ENCODE data around the gene FSTL4.

FSTL4 gene

DNA sequence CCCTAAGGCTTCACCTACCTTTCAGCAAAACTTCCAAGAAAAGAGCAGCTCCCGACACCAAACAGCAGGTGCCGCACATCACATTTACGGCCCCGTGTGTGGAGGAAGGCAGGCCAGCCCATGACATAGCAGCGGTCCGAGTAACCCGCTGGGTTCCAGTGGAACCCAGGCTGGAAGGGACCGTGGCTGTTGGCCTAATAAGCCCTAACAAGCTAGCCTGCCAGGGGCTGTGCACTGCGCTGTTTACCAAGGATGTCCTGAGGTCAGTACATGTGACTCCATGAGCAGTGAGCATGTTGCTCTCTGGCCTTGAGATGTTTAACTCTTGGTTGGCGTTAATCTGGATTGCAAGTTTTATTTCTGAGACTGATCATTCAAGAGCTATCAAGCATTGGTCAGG lies 131.5 kb downstream of the FSTL4 start:
- peaks cover 13% of the 10 kb centered on the region for H3K27me3 Mint-ChIP-seq
- no peak overlapping the region for H3K27ac Mint-ChIP-seq
- no peaks in the 10 kb centered on the region for H3K36me3 Mint-ChIP-seq
- DNase-seq (ENCODE audit: low spot score in 2 of 2): no peak
- no peaks in the 10 kb centered on the region for H3K9me3 Mint-ChIP-seq
- ATAC-seq (ENCODE audit: low read depth): no peak
- H3K4me3 Mint-ChIP-seq: no peak overlapping the region
- no peaks in the 10 kb centered on the region for H3K4me1 Mint-ChIP-seq

DNA sequence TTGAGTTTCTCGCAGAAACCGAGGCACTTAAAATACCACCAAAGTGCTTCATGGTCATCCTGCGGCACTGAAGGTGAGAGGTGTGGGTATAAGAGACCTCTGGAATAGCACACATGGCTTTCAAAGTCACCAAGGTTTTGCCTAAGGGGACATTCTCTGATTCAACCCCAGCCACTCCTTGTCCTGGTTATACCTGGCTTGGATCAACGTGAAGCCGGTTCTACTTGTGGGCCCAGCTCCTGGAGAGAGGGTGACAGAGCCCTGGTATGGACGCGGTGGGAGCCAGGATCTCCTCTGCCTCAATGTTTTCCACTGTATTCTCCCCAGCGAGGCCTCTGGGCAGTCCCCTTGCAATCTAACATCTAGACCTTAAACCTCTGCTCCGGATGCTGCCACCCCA lies 132.0 kb downstream of the FSTL4 start:
- Mint-ChIP-seq H3K4me1 (no peaks in the 10 kb centered on the region), H3K9me3 (no peaks in the 10 kb centered on the region), H3K4me3 (no peak overlapping the region), H3K27ac (no peak overlapping the region), H3K36me3 (no peaks in the 10 kb centered on the region), H3K27me3 (peaks cover 13% of the 10 kb centered on the region)
- DNase-seq (ENCODE audit: low spot score in 2 of 2): no peak
- ATAC-seq (ENCODE audit: low read depth): no peak

DNA sequence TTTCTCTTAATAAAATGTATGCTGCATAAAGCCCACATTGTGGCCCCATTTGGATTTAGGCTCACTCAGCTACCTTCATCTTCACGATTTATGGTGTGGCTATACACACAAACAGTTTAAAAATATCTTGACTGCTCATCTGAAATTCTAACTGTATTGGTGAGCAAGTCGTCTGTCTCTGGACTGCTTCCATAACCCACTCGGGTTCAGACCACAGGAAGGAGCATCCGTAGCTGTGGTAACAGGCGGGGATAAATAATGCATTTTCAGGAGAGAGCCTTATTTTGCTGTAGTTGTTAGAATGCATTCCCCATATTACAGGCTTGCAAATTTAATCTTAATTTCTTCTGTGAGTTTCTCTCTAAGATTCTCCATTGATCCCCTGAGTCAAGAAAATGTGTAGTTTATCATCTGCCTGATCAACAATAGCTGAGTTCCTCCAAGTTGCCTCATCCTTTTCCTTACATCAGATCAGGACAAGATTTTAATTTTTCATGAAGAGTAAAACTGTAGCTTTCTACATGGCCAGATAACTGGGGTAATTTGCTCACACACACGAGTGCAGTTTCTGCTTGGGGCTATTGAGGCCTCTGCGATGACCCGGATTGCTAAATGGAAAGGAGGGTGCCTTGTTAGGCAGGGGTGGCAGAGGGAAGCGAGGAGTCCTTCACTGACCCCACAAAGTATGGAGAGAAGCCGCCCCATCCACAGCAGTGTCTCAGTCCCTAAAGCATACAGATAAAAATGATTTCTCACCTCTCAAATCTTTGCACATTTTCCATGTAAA lies 133.9 kb downstream of the FSTL4 start:
- peaks cover 17% of the 10 kb centered on the region for H3K27me3 Mint-ChIP-seq
- no peaks in the 10 kb centered on the region for H3K4me1 Mint-ChIP-seq
- DNase-seq (ENCODE audit: low spot score in 2 of 2): no peak
- H3K36me3 Mint-ChIP-seq: no peaks in the 10 kb centered on the region
- no peak overlapping the region for H3K4me3 Mint-ChIP-seq
- no peak overlapping the region for H3K27ac Mint-ChIP-seq
- no peak for ATAC-seq (ENCODE audit: low read depth)
- no peaks in the 10 kb centered on the region for H3K9me3 Mint-ChIP-seq

DNA sequence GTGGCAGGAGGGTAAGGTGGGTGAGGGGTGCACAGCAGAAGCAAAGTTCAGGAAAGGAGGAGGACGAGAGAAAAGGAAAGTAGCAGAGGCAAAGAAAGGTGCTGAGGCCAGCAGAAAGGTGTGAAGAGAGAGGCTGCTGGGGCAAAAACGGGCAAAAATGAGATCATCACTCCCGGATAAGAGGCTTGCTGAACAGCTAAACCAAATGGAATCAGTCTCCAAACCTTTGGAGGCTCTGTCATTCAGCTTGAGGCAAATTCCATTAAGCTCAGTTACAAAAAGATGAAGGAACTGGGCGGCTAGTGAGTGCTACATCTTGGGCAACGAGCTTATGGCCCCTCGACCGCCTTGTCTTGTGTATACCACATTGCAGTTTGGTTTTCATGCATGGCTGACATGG lies 136.4 kb downstream of the FSTL4 start:
- DNase-seq (ENCODE audit: low spot score in 2 of 2): no peak
- H3K36me3 Mint-ChIP-seq: no peaks in the 10 kb centered on the region
- H3K9me3 Mint-ChIP-seq: no peaks in the 10 kb centered on the region
- no peak overlapping the region for H3K27ac Mint-ChIP-seq
- H3K4me1 Mint-ChIP-seq: no peaks in the 10 kb centered on the region
- H3K4me3 Mint-ChIP-seq: no peak overlapping the region
- peaks cover 17% of the 10 kb centered on the region for H3K27me3 Mint-ChIP-seq
- no peak for ATAC-seq (ENCODE audit: low read depth)

DNA sequence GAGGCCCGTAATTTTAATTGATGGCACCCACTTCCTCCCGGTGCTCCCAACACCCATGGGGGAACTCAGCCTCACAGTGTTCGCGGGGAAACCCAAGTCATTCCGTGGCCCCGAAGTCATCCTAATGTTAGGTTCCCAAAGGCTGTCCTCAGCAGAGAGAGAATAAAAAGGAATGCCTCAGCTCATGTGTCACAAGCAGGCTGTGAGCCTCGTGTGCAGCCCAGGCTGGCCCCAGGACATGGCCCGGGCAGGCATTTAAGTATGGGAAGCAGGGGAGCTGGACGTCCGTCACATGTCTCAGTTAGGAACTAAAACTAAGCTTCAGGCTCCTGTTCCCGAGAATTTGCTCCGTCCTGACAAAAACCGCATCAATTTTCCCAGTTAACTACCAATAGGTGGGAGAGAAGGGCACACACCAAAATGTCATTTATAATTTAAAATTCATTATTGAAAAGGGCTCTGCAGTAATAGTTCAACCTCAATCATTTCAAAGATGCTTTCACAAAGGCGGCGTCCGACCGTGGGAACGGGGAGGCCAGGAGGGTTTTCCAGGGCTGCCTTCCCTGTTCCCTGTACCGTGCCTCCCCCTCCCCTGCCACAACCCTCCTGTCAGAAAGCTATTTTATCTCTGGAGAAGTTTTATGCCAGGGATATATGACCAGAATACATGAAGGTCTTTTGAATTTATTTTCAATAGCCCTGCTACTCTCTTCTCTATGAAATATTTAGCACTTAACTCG lies 137.3 kb downstream of the FSTL4 start:
- DNase-seq (ENCODE audit: low spot score in 2 of 2) (no peak), ATAC-seq (ENCODE audit: low read depth) (no peak)
- H3K4me3 Mint-ChIP-seq: no peak overlapping the region
- H3K4me1 Mint-ChIP-seq: no peaks in the 10 kb centered on the region
- H3K36me3 Mint-ChIP-seq: no peaks in the 10 kb centered on the region
- H3K27ac Mint-ChIP-seq: no peak overlapping the region
- no peaks in the 10 kb centered on the region for H3K9me3 Mint-ChIP-seq
- peaks cover 17% of the 10 kb centered on the region for H3K27me3 Mint-ChIP-seq

DNA sequence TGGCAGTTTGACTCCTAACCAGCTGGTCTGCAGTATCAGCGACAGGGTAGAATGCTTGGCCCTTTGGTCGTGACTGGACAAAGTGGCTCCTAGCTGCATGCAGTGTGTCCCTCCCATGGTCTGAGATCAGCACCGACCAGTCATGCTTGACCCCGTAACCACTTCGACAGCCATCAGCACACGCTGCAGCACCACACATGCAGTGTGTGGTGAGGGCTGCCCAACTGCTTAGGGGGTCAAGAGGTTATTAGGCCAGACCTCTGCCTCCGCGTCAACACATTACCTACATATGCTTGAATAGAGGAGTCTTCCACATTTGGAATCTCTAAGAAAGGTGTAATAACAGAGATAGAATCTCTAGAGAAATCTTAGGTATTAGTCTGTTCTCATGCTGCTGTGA lies 139.1 kb downstream of the FSTL4 start:
- ATAC-seq (ENCODE audit: low read depth) (no peak), DNase-seq (ENCODE audit: low spot score in 2 of 2) (no peak)
- Mint-ChIP-seq H3K4me1 (no peaks in the 10 kb centered on the region), H3K4me3 (no peak overlapping the region), H3K27ac (no peak overlapping the region), H3K27me3 (peaks cover 17% of the 10 kb centered on the region), H3K9me3 (no peaks in the 10 kb centered on the region), H3K36me3 (no peaks in the 10 kb centered on the region)

DNA sequence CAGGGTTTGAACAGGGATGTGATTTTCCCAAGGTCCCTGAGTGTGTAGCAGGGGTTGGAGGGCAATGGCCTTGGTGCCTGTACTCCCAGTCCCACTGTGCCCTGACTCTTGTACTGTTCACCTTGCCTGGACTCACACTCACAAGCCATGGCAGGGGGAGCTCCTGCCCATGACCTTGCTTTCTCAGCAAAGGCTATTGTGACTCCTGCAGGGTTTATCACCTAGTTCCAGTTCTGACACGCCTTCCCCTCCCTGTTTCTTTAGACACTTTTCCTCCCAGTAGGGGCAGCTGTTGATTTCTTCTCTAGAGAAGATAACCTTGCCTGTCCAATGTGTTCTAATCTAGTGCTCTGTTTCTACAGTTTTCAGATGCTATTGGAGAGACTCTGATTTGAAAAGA lies 139.5 kb downstream of the FSTL4 start:
- no peak for ATAC-seq (ENCODE audit: low read depth)
- Mint-ChIP-seq H3K36me3 (no peaks in the 10 kb centered on the region), H3K4me1 (no peaks in the 10 kb centered on the region), H3K9me3 (no peaks in the 10 kb centered on the region), H3K4me3 (no peak overlapping the region), H3K27ac (no peak overlapping the region), H3K27me3 (peaks cover 16% of the 10 kb centered on the region)
- DNase-seq (ENCODE audit: low spot score in 2 of 2): no peak

DNA sequence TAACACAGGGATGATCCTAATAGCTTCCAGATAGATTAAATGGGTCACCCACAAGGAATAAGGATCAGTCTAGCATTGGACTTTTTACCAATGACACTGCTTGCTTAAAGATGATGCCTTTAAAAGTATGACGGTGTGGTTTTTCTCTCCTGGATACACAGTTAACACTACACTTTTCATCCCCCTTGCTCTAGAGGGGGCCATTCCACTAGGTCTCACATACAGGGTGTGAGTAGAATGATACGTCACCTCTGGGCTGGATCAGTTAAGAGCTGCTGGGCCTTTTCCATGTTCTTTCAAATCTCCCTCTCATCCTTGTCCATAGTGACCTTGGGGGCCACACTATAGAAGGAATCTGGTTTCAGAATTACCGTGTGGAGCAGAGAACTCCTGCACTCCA lies 140.6 kb downstream of the FSTL4 start:
- Mint-ChIP-seq H3K27ac (no peak overlapping the region), H3K36me3 (no peaks in the 10 kb centered on the region), H3K9me3 (no peaks in the 10 kb centered on the region), H3K4me1 (no peaks in the 10 kb centered on the region), H3K4me3 (no peak overlapping the region), H3K27me3 (peaks cover 15% of the 10 kb centered on the region)
- no peak for DNase-seq (ENCODE audit: low spot score in 2 of 2)
- no peak for ATAC-seq (ENCODE audit: low read depth)

DNA sequence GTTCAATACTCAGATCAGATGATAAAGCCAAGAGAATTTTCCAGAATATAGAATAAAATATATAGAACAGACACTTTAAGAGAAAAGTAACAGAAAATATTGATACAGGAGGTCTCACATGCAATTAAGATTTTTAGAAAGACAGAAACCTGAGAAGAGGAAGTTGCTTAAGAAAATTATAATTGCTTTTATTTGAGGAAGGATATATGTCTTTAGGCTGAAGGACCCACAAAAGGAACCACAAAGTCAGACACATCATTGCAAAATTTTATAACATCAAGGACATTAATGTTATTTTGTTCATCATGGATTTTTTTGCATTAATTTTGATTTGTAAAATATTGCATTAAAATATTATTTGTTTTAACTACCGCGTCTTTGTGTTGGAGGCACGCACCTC lies 141.5 kb downstream of the FSTL4 start:
- DNase-seq (ENCODE audit: low spot score in 2 of 2) (no peak), ATAC-seq (ENCODE audit: low read depth) (no peak)
- H3K36me3 Mint-ChIP-seq: no peaks in the 10 kb centered on the region
- H3K4me1 Mint-ChIP-seq: no peaks in the 10 kb centered on the region
- H3K9me3 Mint-ChIP-seq: no peaks in the 10 kb centered on the region
- peaks cover 11% of the 10 kb centered on the region for H3K27me3 Mint-ChIP-seq
- no peak overlapping the region for H3K27ac Mint-ChIP-seq
- H3K4me3 Mint-ChIP-seq: no peak overlapping the region

DNA sequence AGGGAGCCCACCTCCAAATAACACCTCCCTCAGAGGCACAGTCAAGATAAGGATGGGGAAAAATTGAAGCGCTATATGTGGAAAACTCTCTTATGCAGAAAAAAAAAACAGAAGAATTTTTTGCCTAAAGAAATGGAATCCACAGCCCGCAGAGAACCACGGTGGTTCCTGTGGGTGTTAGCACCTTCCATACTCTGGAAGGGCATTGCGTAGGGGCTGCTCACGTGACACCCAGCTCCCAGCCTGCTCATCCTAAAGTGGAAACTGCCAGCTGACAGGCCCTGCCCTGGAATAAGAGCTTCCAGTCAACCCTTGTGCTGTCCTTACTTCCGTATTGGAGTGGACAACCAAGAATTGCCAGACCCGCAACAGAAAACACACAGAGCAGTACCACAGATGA lies 142.5 kb downstream of the FSTL4 start:
- Mint-ChIP-seq H3K4me1 (no peaks in the 10 kb centered on the region), H3K27me3 (peaks cover 10% of the 10 kb centered on the region), H3K27ac (no peak overlapping the region), H3K36me3 (no peaks in the 10 kb centered on the region), H3K9me3 (no peaks in the 10 kb centered on the region), H3K4me3 (no peak overlapping the region)
- no peak for DNase-seq (ENCODE audit: low spot score in 2 of 2)
- no peak for ATAC-seq (ENCODE audit: low read depth)

DNA sequence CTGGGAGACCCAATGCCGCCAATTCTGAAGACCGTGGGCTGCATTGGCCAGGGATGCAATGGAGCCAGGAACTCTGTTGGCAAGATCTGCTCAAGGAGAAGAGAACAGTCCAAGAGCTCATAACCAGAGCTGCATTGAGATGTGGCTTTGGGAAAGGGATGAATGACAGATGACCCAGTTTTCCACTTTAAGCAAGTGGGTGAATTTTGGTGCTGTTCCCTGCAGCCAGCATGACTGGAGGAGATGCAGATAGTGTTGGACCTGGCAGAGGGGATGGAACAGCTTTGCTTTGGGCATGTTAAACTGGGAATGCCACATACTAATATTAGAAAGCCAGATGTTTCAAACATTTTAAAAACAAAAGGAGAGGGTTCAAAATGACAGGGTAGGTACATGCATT lies 143.1 kb downstream of the FSTL4 start:
- Mint-ChIP-seq H3K9me3 (no peaks in the 10 kb centered on the region), H3K36me3 (no peaks in the 10 kb centered on the region), H3K4me3 (no peak overlapping the region), H3K27me3 (peaks cover 10% of the 10 kb centered on the region), H3K27ac (no peak overlapping the region), H3K4me1 (no peaks in the 10 kb centered on the region)
- ATAC-seq (ENCODE audit: low read depth): no peak
- no peak for DNase-seq (ENCODE audit: low spot score in 2 of 2)

DNA sequence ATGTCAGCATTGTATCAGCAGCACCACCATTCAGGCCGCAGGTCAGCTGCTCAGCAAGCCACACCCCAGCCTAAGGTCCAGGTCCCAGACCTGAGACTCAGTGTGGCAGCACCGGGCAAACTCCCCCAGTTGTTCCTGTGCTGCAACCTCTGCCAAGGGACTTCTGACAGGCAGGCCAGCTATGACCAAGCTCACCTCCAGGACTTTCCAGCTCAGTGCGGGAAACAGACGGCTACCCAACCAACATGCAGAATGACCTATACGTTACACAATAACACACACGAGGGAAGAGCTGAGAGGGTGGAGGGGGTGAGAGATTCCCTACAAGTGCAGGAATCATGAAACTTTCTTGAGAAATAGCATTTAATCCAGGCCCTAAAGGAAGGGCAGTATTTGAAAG lies 143.7 kb downstream of the FSTL4 start:
- DNase-seq (ENCODE audit: low spot score in 2 of 2) (no peak), ATAC-seq (ENCODE audit: low read depth) (no peak)
- H3K9me3 Mint-ChIP-seq: no peaks in the 10 kb centered on the region
- no peak overlapping the region for H3K27ac Mint-ChIP-seq
- H3K27me3 Mint-ChIP-seq: peaks cover 5% of the 10 kb centered on the region
- no peaks in the 10 kb centered on the region for H3K36me3 Mint-ChIP-seq
- H3K4me1 Mint-ChIP-seq: no peaks in the 10 kb centered on the region
- no peak overlapping the region for H3K4me3 Mint-ChIP-seq

DNA sequence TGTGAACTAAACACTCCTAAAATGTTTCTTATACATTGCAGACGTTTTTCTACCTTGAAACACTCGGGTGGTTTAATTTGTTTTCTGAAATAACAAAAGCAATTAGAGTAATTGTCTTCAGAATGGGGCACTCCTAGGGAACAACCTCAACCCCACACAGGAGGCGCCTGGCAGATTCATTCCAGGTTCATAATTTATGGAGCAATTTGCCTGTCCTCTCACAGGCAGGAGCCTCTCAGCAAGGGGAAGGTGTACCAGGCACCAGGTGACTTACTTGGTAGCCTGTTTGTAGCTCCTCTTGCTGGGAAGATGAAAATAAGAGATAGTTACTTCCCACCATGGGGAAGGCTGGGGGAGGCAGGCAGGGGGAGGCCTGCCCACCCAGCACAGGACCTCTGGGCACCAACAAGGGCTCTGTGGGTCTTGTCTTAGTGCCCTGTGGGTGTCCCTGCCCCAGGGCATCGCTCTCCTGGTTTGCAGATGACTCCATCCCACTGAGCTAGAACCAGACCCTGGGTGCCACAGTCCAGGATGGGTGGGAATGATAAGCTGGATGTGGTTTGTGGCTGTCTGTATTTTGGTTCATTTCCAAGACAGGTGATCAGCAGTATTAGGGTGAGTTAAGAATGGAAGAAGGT lies 144.4 kb downstream of the FSTL4 start:
- H3K4me3 Mint-ChIP-seq: no peak overlapping the region
- H3K4me1 Mint-ChIP-seq: no peaks in the 10 kb centered on the region
- no peaks in the 10 kb centered on the region for H3K9me3 Mint-ChIP-seq
- no peak overlapping the region for H3K27ac Mint-ChIP-seq
- no peaks in the 10 kb centered on the region for H3K36me3 Mint-ChIP-seq
- H3K27me3 Mint-ChIP-seq: peaks cover 3% of the 10 kb centered on the region
- DNase-seq (ENCODE audit: low spot score in 2 of 2) (no peak), ATAC-seq (ENCODE audit: low read depth) (no peak)

DNA sequence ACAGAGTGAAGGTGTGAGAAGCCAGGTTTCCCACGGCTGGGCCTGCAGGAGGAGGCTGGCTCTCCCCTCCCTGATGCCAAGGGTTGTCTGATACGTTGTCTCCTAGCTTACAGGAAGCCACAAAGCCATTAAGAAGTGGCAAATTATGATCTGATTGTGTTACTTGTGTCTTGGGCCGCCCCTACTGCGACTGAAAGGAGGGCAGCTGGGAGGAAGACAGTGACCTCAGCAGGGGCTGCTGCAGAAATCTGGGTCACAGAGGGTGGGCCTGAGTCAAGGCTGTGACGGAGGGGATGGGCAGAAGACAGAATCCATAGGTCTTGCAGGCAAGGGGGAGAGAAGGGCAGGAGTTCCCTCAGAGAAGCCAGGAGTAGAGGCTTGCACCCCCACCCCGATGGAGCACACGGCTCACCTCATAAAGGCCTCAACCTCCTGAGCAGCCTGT lies 145.0 kb downstream of the FSTL4 start:
- no peaks in the 10 kb centered on the region for H3K36me3 Mint-ChIP-seq
- H3K4me1 Mint-ChIP-seq: no peaks in the 10 kb centered on the region
- H3K27ac Mint-ChIP-seq: no peak overlapping the region
- ATAC-seq (ENCODE audit: low read depth) (no peak), DNase-seq (ENCODE audit: low spot score in 2 of 2) (no peak)
- H3K9me3 Mint-ChIP-seq: no peaks in the 10 kb centered on the region
- peaks cover 3% of the 10 kb centered on the region for H3K27me3 Mint-ChIP-seq
- H3K4me3 Mint-ChIP-seq: no peak overlapping the region
